ENCODE data around the gene USP35.

USP35 gene

GRCh38 chr11:78213526-78214330, 25.0 kb downstream of the USP35 start:
- H2BK5ac ChIP-seq (ENCODE audit: low read length) = no peak overlapping the region
- H3K56ac ChIP-seq (ENCODE audit: low read length) = no peak overlapping the region
- H3K4me2 ChIP-seq (ENCODE audit: low read length) = no peak overlapping the region
- no peaks in the 10 kb centered on the region for H3K27me3 ChIP-seq (ENCODE audit: insufficient read depth, low read length, poor library complexity)
- no CpG with 5 or more reads among the region's 8 CpGs for WGBS (ENCODE audit: extremely low coverage, insufficient coverage, low lambda C conversion rate)
- H3K79me1 ChIP-seq (ENCODE audit: low read length) = no peaks in the 10 kb centered on the region
- H4K5ac ChIP-seq (ENCODE audit: low read length) = no peak overlapping the region
- no peak overlapping the region for H3K4ac ChIP-seq (ENCODE audit: low read depth, low read length)
- no peaks in the 10 kb centered on the region for H3K79me2 ChIP-seq (ENCODE audit: control insufficient read depth, insufficient read depth, low read length)
- H3K9ac ChIP-seq (ENCODE audit: low read length) = no peak overlapping the region
- H3K4me3 ChIP-seq (ENCODE audit: low read length) = no peak overlapping the region
- no peak overlapping the region for H2BK15ac ChIP-seq (replicated peaks; ENCODE audit: low read depth)
- H3K23ac ChIP-seq (ENCODE audit: low read length) = no peak overlapping the region
- no peak overlapping the region for H3K27ac ChIP-seq (ENCODE audit: low read depth, low read length)
- H4K8ac ChIP-seq (ENCODE audit: low read depth, low read length) = no peak overlapping the region
- H3K36me3 ChIP-seq (ENCODE audit: control insufficient read depth, insufficient read depth, low read length) = no peaks in the 10 kb centered on the region
- no peak overlapping the region for H2AK5ac ChIP-seq (ENCODE audit: low read length)
- no peak for DNase-seq
- H3K4me1 ChIP-seq (ENCODE audit: control insufficient read depth, low read depth, low read length) = no peaks in the 10 kb centered on the region
- no peak overlapping the region for H3K18ac ChIP-seq (ENCODE audit: low read length)
- H2BK120ac ChIP-seq (ENCODE audit: low read depth, low read length) = no peak overlapping the region

GRCh38 chr11:78214331-78215194, 25.8 kb downstream of the USP35 start:
- H3K23ac ChIP-seq (ENCODE audit: low read length) = no peak overlapping the region
- H3K27me3 ChIP-seq (ENCODE audit: insufficient read depth, low read length, poor library complexity) = no peaks in the 10 kb centered on the region
- H4K5ac ChIP-seq (ENCODE audit: low read length) = no peak overlapping the region
- no peak overlapping the region for H2AK5ac ChIP-seq (ENCODE audit: low read length)
- WGBS (ENCODE audit: extremely low coverage, insufficient coverage, low lambda C conversion rate) = no CpG with 5 or more reads among the region's 12 CpGs
- H3K56ac ChIP-seq (ENCODE audit: low read length) = no peak overlapping the region
- no peak overlapping the region for H3K4ac ChIP-seq (ENCODE audit: low read depth, low read length)
- no peak overlapping the region for H3K4me2 ChIP-seq (ENCODE audit: low read length)
- H4K8ac ChIP-seq (ENCODE audit: low read depth, low read length) = no peak overlapping the region
- no peaks in the 10 kb centered on the region for H3K4me1 ChIP-seq (ENCODE audit: control insufficient read depth, low read depth, low read length)
- no peaks in the 10 kb centered on the region for H3K36me3 ChIP-seq (ENCODE audit: control insufficient read depth, insufficient read depth, low read length)
- H3K9ac ChIP-seq (ENCODE audit: low read length) = no peak overlapping the region
- H2BK5ac ChIP-seq (ENCODE audit: low read length) = no peak overlapping the region
- H3K79me2 ChIP-seq (ENCODE audit: control insufficient read depth, insufficient read depth, low read length) = no peaks in the 10 kb centered on the region
- DNase-seq = no peak
- H2BK120ac ChIP-seq (ENCODE audit: low read depth, low read length) = no peak overlapping the region
- no peaks in the 10 kb centered on the region for H3K79me1 ChIP-seq (ENCODE audit: low read length)
- no peak overlapping the region for H3K18ac ChIP-seq (ENCODE audit: low read length)
- H3K4me3 ChIP-seq (ENCODE audit: low read length) = no peak overlapping the region
- no peak overlapping the region for H2BK15ac ChIP-seq (replicated peaks; ENCODE audit: low read depth)
- no peak overlapping the region for H3K27ac ChIP-seq (ENCODE audit: low read depth, low read length)

- no peak overlapping the region for H2BK15ac ChIP-seq (replicated peaks; ENCODE audit: low read depth)
Observed at GRCh38 chr11:78216021-78216420, 27.3 kb downstream of the USP35 start.

GRCh38 chr11:78216571-78217287, 28.0 kb downstream of the USP35 start:
- H3K79me1 ChIP-seq (ENCODE audit: low read length) = no peaks in the 10 kb centered on the region
- H3K4ac ChIP-seq (ENCODE audit: low read depth, low read length) = no peak overlapping the region
- no peak overlapping the region for H4K8ac ChIP-seq (ENCODE audit: low read depth, low read length)
- H3K9ac ChIP-seq (ENCODE audit: low read length) = no peak overlapping the region
- WGBS (ENCODE audit: extremely low coverage, insufficient coverage, low lambda C conversion rate) = no CpG with 5 or more reads among the region's 5 CpGs
- no peaks in the 10 kb centered on the region for H3K27me3 ChIP-seq (ENCODE audit: insufficient read depth, low read length, poor library complexity)
- H4K5ac ChIP-seq (ENCODE audit: low read length) = no peak overlapping the region
- H3K18ac ChIP-seq (ENCODE audit: low read length) = no peak overlapping the region
- no peak overlapping the region for H2AK5ac ChIP-seq (ENCODE audit: low read length)
- H2BK15ac ChIP-seq (replicated peaks; ENCODE audit: low read depth) = no peak overlapping the region
- no peak overlapping the region for H3K4me2 ChIP-seq (ENCODE audit: low read length)
- H3K4me1 ChIP-seq (ENCODE audit: control insufficient read depth, low read depth, low read length) = no peaks in the 10 kb centered on the region
- no peak overlapping the region for H2BK120ac ChIP-seq (ENCODE audit: low read depth, low read length)
- no peak overlapping the region for H3K4me3 ChIP-seq (ENCODE audit: low read length)
- H2BK5ac ChIP-seq (ENCODE audit: low read length) = no peak overlapping the region
- no peaks in the 10 kb centered on the region for H3K36me3 ChIP-seq (ENCODE audit: control insufficient read depth, insufficient read depth, low read length)
- no peak overlapping the region for H3K23ac ChIP-seq (ENCODE audit: low read length)
- H3K79me2 ChIP-seq (ENCODE audit: control insufficient read depth, insufficient read depth, low read length) = no peaks in the 10 kb centered on the region
- no peak for DNase-seq
- H3K56ac ChIP-seq (ENCODE audit: low read length) = no peak overlapping the region
- H3K27ac ChIP-seq (ENCODE audit: low read depth, low read length) = no peak overlapping the region

More at GRCh38 chr11:78216021-78216420, 27.3 kb downstream of the USP35 start:
- no peaks in the 10 kb centered on the region for H3K4me1 ChIP-seq (ENCODE audit: control insufficient read depth, low read depth, low read length)
- H3K4ac ChIP-seq (ENCODE audit: low read depth, low read length) = no peak overlapping the region
- no peak overlapping the region for H3K9ac ChIP-seq (ENCODE audit: low read length)
- no peaks in the 10 kb centered on the region for H3K79me1 ChIP-seq (ENCODE audit: low read length)
- no CpG with 5 or more reads among the region's 3 CpGs for WGBS (ENCODE audit: extremely low coverage, insufficient coverage, low lambda C conversion rate)
- H3K79me2 ChIP-seq (ENCODE audit: control insufficient read depth, insufficient read depth, low read length) = no peaks in the 10 kb centered on the region
- no peak overlapping the region for H3K23ac ChIP-seq (ENCODE audit: low read length)
- no peak overlapping the region for H4K5ac ChIP-seq (ENCODE audit: low read length)
- H3K27me3 ChIP-seq (ENCODE audit: insufficient read depth, low read length, poor library complexity) = no peaks in the 10 kb centered on the region
- no peak overlapping the region for H3K4me2 ChIP-seq (ENCODE audit: low read length)
- no peak overlapping the region for H3K27ac ChIP-seq (ENCODE audit: low read depth, low read length)
- H2BK5ac ChIP-seq (ENCODE audit: low read length) = no peak overlapping the region
- no peak overlapping the region for H2AK5ac ChIP-seq (ENCODE audit: low read length)
- no peak overlapping the region for H3K56ac ChIP-seq (ENCODE audit: low read length)
- H2BK120ac ChIP-seq (ENCODE audit: low read depth, low read length) = no peak overlapping the region
- H3K18ac ChIP-seq (ENCODE audit: low read length) = no peak overlapping the region
- H4K8ac ChIP-seq (ENCODE audit: low read depth, low read length) = no peak overlapping the region
- H3K36me3 ChIP-seq (ENCODE audit: control insufficient read depth, insufficient read depth, low read length) = no peaks in the 10 kb centered on the region
- H3K4me3 ChIP-seq (ENCODE audit: low read length) = no peak overlapping the region
- DNase-seq = no peak

GRCh38 chr11:78217650-78218541, 29.2 kb downstream of the USP35 start:
- Histone ChIP-seq H3K4me1 (ENCODE audit: control insufficient read depth, low read depth, low read length) (no peaks in the 10 kb centered on the region), H2BK15ac (replicated peaks; ENCODE audit: low read depth) (no peak overlapping the region), H4K5ac (ENCODE audit: low read length) (no peak overlapping the region), H2BK120ac (ENCODE audit: low read depth, low read length) (no peak overlapping the region), H3K4me2 (ENCODE audit: low read length) (no peak overlapping the region), H3K79me2 (ENCODE audit: control insufficient read depth, insufficient read depth, low read length) (no peaks in the 10 kb centered on the region), H3K56ac (ENCODE audit: low read length) (no peak overlapping the region), H2BK5ac (ENCODE audit: low read length) (no peak overlapping the region), H3K27me3 (ENCODE audit: insufficient read depth, low read length, poor library complexity) (no peaks in the 10 kb centered on the region), H3K36me3 (ENCODE audit: control insufficient read depth, insufficient read depth, low read length) (no peaks in the 10 kb centered on the region), H3K4me3 (ENCODE audit: low read length) (no peak overlapping the region), H4K8ac (ENCODE audit: low read depth, low read length) (no peak overlapping the region), H3K23ac (ENCODE audit: low read length) (no peak overlapping the region), H3K4ac (ENCODE audit: low read depth, low read length) (no peak overlapping the region), H3K27ac (ENCODE audit: low read depth, low read length) (no peak overlapping the region), H3K9ac (ENCODE audit: low read length) (no peak overlapping the region), H3K18ac (ENCODE audit: low read length) (no peak overlapping the region), H2AK5ac (ENCODE audit: low read length) (no peak overlapping the region), H3K79me1 (ENCODE audit: low read length) (no peaks in the 10 kb centered on the region)
- DNase-seq = no peak
- WGBS (ENCODE audit: extremely low coverage, insufficient coverage, low lambda C conversion rate) = no CpG with 5 or more reads among the region's 14 CpGs

Data from mesendoderm (in vitro differentiated cells).